SU-DHL-6 (cell line): ENCODE data around the gene CCR8.

Experiments used
- CTCF ChIP-seq: fragments of 200-600 bp; sonication (generic); IDR thresholded peaks from one replicate; pipeline ENCODE4 v1.5.1; 2017; ENCODE audit warnings: antibody characterized with exemption, mild to moderate bottlenecking, low read length, moderate library complexity; ENCODE audit not compliant: insufficient read depth, poor library complexity, severe bottlenecking
- EZH2phosphoT487 ChIP-seq: fragments of 200-600 bp; sonication (generic), shearing (Covaris generic); conservative IDR thresholded peaks from 2 replicates; pipeline ENCODE4 v1.6.1; 2018; ENCODE audit warnings: mild to moderate bottlenecking, antibody characterized with exemption, low read length, moderate library complexity, mixed read lengths

- no peak for TF ChIP-seq CTCF
- no peak for TF ChIP-seq EZH2phosphoT487
These were observed 49.7 kb downstream of the CCR8 start for GRCh38 chr3:39378957-39379777.
